Stomach smooth muscle (tissue), 2 donors: ENCODE data around the gene SMARCD1.

Experiments
- H3K27ac ChIP-seq: one replicate; pipeline ENCODE4 v1.7.0; 2013; ENCODE audit warnings: mild to moderate bottlenecking, low read length, inconsistent platforms
- H3K27me3 ChIP-seq, 2 donors: one replicate each; pipeline ENCODE4 v1.7.0; 2013; ENCODE audit warnings: low read length in 2 of 2; ENCODE audit not compliant: insufficient read depth in 2 of 2, control insufficient read depth in 1 of 2
- H3K36me3 ChIP-seq, 2 donors: one replicate each; pipeline ENCODE4 v1.7.0; 2013; ENCODE audit warnings: low read length in 2 of 2; ENCODE audit not compliant: control insufficient read depth in 2 of 2, insufficient read depth in 2 of 2
- H3K4me1 ChIP-seq: one replicate; pipeline ENCODE4 v1.7.0; 2013; ENCODE audit warnings: low read length; ENCODE audit not compliant: control insufficient read depth, insufficient read depth
- H3K4me3 ChIP-seq, 2 donors: one replicate each; pipeline ENCODE4 v1.7.0; 2013; ENCODE audit warnings: low read length in 2 of 2
- H3K9ac ChIP-seq, 2 donors: one replicate each; pipeline ENCODE4 v1.7.0; 2013; ENCODE audit warnings: low read length in 2 of 2, mild to moderate bottlenecking in 1 of 2
- H3K9me3 ChIP-seq, 2 donors: one replicate each; pipeline ENCODE4 v1.7.0; 2013; ENCODE audit warnings: low read length in 2 of 2; ENCODE audit not compliant: control insufficient read depth in 2 of 2
- donor health status: healthy.
- donor health status: Pancreatic carcinoma.

Gene SMARCD1

GRCh38 chr12:50089730-50090129 is 4.6 kb downstream of the SMARCD1 start:
- no peaks in the 10 kb centered on the region for H3K27me3 ChIP-seq
- H3K9ac ChIP-seq, result no peak overlapping the region
- H3K27ac ChIP-seq, result no peak overlapping the region
- H3K4me3 ChIP-seq, result no peak overlapping the region
- peaks cover 5% of the 10 kb centered on the region for H3K4me1 ChIP-seq
- no peaks in the 10 kb centered on the region for H3K9me3 ChIP-seq
- peaks cover 48 to 52% of the 10 kb centered on the region in 2 donors for H3K36me3 ChIP-seq

DNA sequence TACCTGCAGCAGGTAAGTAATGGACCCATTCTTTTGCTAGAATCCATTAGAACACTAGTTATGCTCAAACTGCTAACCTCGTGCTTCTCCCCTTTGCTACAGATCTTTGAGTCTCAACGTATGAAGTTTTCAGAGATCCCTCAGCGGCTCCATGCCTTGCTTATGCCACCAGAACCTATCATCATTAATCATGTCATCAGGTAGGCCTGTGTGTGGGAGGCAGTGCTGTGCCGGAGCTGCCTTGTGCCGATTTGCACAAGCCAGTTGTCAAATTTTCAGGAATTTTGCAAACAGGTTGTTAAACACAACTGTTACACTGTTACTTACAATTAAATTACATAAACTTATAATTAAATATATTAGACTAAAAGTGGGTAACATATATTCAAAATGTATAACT is 5.2 kb downstream of the SMARCD1 start:
- Histone ChIP-seq H3K27ac (no peak overlapping the region), H3K4me1 (peaks cover 5% of the 10 kb centered on the region), H3K9me3 (no peaks in the 10 kb centered on the region), H3K36me3 (peaks cover 53 to 55% of the 10 kb centered on the region in 2 donors), H3K9ac (no peak overlapping the region), H3K27me3 (no peaks in the 10 kb centered on the region), H3K4me3 (no peak overlapping the region)

DNA sequence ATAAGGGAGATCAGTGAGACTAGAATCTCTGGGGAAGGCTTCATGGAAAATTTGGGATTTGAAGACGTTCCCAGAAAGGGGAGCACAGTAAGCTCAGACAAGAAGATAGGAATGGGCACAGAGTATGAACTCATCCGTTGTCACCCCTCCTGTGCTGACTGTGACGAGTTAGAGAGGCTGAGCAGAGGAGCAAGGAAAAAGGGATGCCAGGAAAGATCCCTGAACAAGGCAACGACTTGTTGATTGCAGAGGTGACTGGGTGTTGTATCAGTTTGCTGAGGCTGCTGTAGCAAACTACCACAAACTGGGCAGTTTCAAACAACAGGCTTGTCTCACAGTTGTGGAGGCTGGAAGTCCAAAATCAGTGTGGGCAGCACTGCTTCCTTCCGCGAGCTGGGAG is 12.8 kb downstream of the SMARCD1 start:
- Histone ChIP-seq H3K9me3 (no peaks in the 10 kb centered on the region), H3K36me3 (peaks cover 51 to 60% of the 10 kb centered on the region in 2 donors), H3K27me3 (no peaks in the 10 kb centered on the region), H3K9ac (no peak overlapping the region), H3K4me1 (no peaks in the 10 kb centered on the region), H3K4me3 (no peak overlapping the region), H3K27ac (no peak overlapping the region)

DNA sequence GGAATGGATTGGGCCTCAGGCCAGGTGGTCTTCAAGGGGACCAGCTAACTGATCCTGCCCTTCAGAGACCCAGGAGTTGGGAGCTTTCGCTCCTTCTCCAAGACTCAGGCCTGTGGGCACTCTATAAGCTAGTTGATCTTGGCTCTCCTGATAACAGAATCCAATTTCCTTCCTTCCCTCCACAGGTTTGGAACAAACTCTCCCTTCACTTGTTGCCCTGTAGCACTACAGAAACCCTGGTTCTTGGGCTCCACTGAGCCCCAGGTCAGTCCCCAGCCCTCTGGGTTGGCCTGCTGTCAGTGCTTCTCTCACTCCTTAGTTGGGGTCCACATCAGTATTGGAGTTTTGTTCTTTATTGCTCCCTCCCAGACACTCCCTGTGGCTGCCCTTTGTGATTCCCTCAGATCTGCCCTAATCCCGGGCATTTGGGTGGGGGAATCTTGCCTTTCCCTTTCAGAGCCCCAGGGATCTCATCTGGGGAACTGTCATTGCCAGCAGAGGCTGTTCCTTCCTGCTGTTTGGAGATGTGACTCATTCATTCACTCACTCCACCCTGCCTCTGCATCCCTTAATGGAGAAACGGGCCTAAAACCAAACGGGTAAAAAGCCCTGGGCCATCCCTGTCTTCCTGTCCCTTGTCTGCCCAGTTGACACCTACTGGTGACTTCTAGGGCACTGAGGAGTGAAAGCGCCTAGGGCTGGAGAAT is 14.3 kb downstream of the SMARCD1 start:
- H3K27me3 ChIP-seq, result no peaks in the 10 kb centered on the region
- H3K9ac ChIP-seq, result no peak overlapping the region
- H3K9me3 ChIP-seq, result no peaks in the 10 kb centered on the region
- no peak overlapping the region for H3K27ac ChIP-seq
- peaks cover 13% of the 10 kb centered on the region for H3K4me1 ChIP-seq
- H3K4me3 ChIP-seq, result no peak overlapping the region
- peaks cover 42 to 51% of the 10 kb centered on the region in 2 donors for H3K36me3 ChIP-seq

- Histone ChIP-seq H3K9ac (no peak overlapping the region), H3K4me1 (peaks cover 20% of the 10 kb centered on the region), H3K4me3 (no peak overlapping the region), H3K27me3 (no peaks in the 10 kb centered on the region), H3K9me3 (no peaks in the 10 kb centered on the region), H3K27ac (no peak overlapping the region), H3K36me3 (peaks cover 33 to 44% of the 10 kb centered on the region in 2 donors)
Observed at GRCh38 chr12:50100561-50100960, 15.4 kb downstream of the SMARCD1 start.

DNA sequence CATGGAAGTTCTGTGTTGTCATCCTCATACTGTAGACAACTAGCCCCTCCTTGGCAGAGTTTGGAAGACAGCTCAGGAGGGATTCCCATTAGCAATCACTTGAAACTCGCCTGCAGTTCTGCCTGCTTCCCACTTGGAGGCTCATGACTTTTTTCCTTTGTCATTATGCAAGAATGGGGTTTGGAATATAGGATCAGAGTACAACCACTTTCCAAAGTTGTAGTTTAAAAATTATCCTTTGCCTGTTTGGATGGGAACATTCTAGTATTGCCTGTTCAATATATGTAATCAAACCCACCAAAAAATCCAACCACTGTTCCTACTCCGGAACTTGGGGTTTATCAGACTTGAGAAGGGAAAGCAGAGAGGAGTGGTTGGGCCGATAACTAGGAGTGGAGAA is 16.5 kb downstream of the SMARCD1 start:
- H3K9me3 ChIP-seq, result no peaks in the 10 kb centered on the region
- peaks cover 21% of the 10 kb centered on the region for H3K4me1 ChIP-seq
- no peak overlapping the region for H3K4me3 ChIP-seq
- no peaks in the 10 kb centered on the region for H3K27me3 ChIP-seq
- H3K9ac ChIP-seq, result no peak overlapping the region
- H3K27ac ChIP-seq, result no peak overlapping the region
- peaks cover 22 to 33% of the 10 kb centered on the region in 2 donors for H3K36me3 ChIP-seq

- Histone ChIP-seq H3K27ac (no peak overlapping the region), H3K9ac (no peak overlapping the region), H3K9me3 (no peaks in the 10 kb centered on the region), H3K27me3 (no peaks in the 10 kb centered on the region), H3K4me3 (no peak overlapping the region), H3K4me1 (peaks cover 21% of the 10 kb centered on the region), H3K36me3 (peaks cover 18 to 28% of the 10 kb centered on the region in 2 donors)
Observed at GRCh38 chr12:50102131-50102531, 17.0 kb downstream of the SMARCD1 start.

DNA sequence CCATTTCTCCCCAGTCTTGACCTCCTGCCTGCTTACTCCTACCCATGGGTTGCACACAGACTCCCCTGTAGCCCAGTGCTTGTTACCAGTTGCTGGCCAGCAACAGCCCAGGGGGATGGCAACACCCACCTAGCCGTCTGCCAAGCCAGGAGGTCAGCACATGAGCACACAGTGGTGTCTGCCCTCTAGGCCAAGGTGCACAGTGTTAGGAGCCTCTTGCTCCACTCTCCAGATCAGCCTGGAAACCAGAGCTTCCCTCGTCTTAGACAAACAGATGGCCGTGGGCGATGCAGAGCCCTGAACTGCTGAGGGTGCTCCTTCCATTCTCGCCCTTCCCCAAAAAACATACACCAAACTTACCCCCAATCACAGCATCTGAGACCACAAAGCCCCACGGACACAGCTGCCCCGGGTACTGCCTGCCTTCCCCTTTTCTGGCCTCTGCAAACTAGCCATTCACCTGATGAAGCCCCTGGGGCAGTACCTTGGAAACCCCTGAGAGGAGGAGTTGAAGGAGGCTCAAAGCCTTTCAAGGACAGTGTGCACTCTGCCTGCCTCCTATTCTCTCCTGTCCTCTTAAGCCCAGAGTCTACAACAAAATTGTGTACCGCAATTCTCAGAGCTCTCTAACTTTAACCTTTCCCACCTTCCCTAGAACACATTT is 17.6 kb downstream of the SMARCD1 start:
- Histone ChIP-seq H3K36me3 (peaks cover 17 to 24% of the 10 kb centered on the region in 2 donors), H3K4me3 (no peak overlapping the region), H3K9ac (no peak overlapping the region), H3K4me1 (peaks cover 21% of the 10 kb centered on the region), H3K9me3 (no peaks in the 10 kb centered on the region), H3K27ac (no peak overlapping the region), H3K27me3 (no peaks in the 10 kb centered on the region)

GRCh38 chr12:50103351-50103750 is 18.2 kb downstream of the SMARCD1 start:
- H3K27ac ChIP-seq, result peak overlapping the region; percentile 49

GRCh38 chr12:50103767-50104321 is 18.7 kb downstream of the SMARCD1 start, which contains the start of gene GPD1:
TSS of gene GPD1 (plus strand) at chr12:50104008. CDS start at chr12:50104051, 43 bp downstream.
- H3K4me3 ChIP-seq, result peak within 1 kb of the TSS; percentile 23 to 60
- H3K27ac ChIP-seq, result peak within 1 kb of the TSS; percentile 49

More at GRCh38 chr12:50103351-50103750, 18.2 kb downstream of the SMARCD1 start:
- Histone ChIP-seq H3K27me3 (no peaks in the 10 kb centered on the region), H3K9me3 (no peaks in the 10 kb centered on the region), H3K4me3 (peak overlapping the region in 1 of 2 donors; percentile 60), H3K9ac (peak overlapping the region in 1 of 2 donors; percentile 29), H3K4me1 (peaks cover 21% of the 10 kb centered on the region), H3K36me3 (peaks cover 11 to 18% of the 10 kb centered on the region in 2 donors)

More at GRCh38 chr12:50103767-50104321, 18.7 kb downstream of the SMARCD1 start, which contains the start of gene GPD1:
- Histone ChIP-seq H3K36me3 (peaks cover 6 to 13% of the 10 kb centered on the region in 2 donors), H3K27me3 (no peaks in the 10 kb centered on the region), H3K4me1 (peaks cover 21% of the 10 kb centered on the region), H3K9ac (peak within 1 kb of the TSS; percentile 29 to 37), H3K9me3 (no peaks in the 10 kb centered on the region)
